A172 (cell line): ENCODE measurements around the gene JUP. TPM values are rescaled to one million over a fixed set of nuclear protein-coding genes. Genes with fewer than 3 reads are reported as not detected.

Source experiments
- DNase-seq: peaks from one replicate; pipeline ENCODE4 v3.0.0-alpha.2; 2015; ENCODE audit warnings: low spot score
- total RNA-seq: library from RNA; depleted of rRNA; stranded (reverse); fragments of >200 nt; shearing (Covaris generic); gene quantifications from 2 replicates; pipeline ENCODE4 v1.2.3, GENCODE V29; 2014

Gene JUP
- total RNA-seq, 1 experiment from 2014 or later: 64.6 TPM

DNA sequence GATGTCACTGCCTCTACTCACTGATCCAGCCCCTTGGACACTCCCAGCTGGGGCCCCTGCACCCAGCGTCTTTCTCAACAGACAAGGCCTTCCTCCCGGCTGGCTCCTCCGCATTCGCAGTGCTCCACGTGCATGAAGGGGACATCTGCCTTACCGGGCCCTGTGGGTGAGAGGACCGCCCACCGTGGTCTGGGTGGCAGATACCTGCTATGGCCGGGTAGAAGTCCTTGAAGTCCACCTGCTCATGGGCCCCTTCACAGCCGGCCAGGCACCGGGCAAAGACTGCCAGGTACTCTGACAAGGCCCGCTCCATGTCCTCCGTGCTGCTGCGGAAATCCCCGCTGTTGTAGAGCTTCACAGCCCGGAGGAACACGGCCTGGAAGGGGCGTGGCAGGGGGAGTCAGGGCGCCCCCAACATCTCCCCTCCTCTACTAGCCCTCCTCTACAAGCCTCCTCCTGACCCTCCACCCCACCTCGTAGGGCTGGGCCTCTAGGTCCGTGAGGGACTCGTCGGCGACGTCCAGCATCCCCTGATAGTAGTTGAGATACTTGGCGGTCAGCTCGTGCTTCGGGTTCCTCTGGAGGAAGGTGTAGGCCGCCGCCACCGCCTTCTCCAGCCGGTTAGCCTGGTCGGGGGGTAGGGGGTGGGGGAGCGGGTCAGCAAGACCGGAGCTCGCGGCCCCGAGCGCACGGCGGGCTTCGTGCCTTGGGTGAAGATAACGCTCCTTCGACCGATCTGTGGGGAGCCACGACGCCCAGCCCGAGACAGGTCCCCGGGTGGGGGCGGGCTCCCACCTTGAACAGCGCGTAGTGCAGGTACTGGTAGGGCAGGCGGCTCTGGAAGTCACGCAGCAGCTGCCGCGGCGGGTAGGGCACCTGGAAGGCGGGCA is 24.4 kb upstream of the JUP start:
- no peak for DNase-seq

DNA sequence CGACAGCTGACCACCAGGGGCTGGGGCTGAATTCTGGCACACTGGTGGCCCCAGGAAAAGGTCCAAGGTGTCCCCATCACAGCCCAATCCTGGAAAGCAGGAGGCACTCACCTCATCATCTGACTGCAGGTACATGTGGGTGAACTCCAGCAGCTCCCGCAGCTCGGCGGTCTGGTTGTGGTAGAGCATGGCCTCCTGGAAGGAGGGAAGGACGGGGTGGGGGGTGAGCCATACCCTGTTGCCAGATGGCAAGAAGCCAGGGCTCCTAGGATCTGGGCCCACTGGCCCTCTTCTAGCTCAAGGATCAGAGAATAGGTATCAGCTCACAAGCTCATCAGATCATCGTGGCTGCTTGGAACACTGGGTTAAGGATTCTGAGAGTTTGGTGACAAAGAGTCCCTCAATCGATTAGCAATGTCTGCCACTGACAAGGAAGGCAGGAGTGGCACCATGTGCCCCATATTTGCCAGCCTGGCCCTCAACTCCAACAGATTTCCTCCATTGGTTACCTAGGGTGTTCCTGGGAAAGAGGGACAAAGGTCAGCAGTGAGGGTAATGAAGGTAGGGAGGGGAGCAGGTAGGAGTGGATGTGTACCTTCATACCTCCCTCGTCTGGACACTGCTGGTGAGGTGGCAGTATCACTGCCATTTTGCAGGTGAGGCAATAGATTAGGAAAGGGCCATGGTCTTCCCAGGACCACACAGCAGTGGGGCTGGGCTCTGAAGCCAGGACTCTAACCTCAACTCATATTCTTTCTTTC is 20.4 kb upstream of the JUP start:
- DNase-seq: no peak

DNA sequence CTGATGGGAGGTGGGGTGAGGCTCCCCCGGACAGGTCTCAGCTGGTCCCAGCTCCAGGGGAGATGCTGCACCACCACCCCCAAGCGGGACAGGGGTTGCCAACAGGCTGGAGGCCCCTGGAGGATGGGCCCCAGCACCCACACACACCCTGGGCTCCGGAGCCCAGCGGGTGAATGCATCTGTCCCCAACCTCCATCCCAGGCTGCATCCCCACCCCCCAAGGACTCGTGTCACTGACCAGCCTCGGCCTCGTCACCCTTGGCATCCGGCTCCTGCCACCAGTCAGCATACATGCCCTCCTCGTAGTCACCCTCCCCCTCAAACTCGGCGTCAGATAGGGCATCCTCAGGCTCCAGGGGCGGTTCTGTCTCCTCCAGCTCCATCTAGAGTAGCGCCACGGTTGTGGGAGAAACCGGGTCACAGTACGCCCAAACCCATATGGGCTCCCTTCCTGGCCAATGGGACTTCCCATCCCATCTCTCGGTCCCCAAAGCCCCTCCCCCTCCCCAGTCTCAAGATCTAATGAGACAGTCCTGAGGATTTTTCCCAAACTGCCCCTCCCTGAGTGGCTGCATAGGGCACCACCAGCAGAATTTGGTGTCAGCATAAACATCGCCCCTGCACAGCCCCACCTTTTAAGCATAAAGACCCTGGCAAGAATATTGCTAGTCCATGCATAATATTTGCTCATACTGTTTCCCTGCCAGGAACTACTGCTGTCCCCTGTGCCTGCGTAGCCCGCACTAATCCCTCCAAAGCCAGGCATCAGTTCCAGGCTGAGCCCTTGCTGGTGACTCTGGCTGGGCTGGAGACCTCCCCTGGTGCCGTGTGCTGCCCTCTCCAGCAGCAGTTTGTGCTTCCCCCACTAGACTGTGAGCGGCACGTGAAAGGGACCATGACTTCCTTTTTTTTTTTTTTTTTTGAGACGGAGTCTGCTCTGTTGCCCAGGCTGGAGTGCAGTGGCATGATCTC is 16.8 kb upstream of the JUP start:
- no peak for DNase-seq

DNA sequence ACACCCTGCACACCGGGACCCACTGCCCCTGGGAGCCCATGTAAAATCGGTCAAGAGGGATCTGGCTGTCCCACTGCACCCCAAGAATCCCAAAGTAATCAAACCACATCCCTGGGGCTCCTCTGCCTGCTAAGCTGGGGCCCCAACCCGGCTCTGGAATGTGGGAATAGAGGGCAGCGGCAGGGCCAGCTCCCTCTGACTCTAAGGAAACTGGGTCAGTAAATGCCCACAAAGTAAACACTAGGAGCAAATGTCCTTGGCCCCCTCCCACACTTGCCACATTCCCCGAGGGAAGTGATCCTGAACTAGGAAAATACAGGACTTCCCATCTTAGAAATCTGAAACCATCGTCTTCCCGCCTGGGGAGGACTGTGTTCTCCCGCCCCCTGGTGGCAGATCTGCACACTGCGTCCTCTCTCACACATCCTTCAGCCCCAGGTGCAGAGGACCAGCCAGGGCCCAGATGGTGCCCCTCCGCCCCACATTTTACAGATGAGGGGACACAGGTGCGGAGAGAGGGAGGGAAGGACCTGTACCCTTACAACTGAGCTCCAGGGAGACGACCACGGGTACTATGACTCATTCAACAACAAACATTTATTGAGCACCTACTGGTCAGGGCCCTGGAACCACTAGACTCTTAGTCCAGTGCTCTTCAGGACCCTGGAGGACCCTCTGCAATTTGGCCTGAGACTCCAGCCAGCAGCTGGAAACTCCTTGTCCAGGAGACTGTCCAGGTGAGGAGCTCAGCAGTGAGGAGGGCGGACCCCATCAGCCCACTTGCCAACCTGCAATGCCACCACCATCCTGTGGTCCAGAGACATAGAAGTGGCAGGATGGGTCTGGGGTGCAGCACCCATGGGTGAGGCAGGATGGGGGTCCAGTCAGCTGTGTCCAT is 15.1 kb upstream of the JUP start:
- DNase-seq: peak; percentile 78

DNA sequence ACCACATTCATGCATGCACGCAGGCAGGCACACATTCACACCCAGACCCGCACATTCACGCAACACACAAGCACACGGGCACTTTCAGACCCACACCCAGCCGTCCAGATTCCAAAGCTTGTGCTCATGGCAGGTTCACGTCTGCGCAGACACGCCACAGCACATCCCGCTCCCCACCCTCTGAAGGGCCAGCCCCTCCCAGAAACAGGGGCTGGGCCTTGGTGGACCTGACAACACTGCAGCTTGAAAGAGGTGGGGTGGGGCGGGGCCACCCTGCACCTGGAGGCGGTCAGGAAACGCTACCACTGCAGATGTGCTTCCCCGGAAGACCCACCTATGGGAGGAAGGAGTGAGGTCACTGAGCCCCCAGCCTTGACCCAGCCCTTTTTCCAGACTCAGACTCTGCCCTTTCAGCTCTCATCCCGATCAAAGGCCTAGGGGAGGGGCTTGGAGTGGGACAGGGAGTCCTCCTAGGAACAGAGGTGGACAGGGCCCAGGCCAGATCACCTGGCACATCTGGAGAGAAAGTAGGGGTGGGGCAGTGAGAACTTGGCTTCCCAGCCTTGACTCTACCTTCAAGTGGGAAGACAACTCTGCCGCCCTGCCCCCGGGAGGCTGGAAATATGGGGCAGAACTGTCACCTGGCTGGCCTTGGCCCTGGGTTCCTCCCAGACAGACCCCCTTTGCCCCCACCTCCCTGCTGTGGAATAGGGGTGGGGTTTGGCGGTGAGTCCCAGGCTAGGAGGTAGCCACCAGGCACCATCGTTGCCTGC is 14.3 kb upstream of the JUP start:
- no peak for DNase-seq

DNA sequence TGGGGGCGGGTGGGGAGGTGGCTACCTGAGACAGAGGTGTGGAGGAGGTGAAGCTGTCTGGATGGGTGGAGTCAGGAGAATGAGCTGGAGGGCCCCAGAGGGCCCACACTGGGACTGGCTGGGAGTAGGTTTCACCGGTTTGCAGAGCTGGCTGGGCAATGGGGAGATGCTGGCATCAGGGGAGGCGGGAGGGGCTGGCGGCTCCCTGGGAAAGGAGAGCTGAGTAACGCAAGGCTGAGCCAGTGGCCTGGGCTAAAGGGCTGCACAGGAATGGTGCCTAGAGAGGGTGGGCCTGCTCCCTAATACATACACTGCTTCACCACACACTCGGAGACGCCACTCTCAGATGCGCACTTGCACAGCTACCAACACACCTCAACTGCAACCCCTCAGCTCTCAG is 12.9 kb upstream of the JUP start:
- no peak for DNase-seq

DNA sequence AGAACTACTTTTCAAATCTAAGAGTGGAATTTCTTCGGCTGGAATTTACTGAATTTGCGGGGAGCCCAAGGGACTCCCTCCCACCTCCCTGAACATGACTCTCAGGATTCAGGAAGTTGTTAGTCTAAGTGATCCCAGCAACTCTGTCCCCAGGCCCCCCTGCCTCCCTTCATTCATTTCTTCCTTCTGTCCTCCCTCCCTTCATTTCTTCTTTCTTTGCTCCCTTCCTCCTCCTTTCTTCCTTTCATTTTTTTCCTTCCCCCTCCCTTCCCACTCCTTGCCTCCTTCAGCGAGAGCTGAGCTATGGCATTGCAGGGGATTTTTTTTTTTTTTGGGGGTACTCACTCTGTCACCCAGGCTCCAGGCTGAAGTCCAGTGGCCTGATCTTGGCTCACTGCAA is 10.9 kb upstream of the JUP start:
- no peak for DNase-seq

DNA sequence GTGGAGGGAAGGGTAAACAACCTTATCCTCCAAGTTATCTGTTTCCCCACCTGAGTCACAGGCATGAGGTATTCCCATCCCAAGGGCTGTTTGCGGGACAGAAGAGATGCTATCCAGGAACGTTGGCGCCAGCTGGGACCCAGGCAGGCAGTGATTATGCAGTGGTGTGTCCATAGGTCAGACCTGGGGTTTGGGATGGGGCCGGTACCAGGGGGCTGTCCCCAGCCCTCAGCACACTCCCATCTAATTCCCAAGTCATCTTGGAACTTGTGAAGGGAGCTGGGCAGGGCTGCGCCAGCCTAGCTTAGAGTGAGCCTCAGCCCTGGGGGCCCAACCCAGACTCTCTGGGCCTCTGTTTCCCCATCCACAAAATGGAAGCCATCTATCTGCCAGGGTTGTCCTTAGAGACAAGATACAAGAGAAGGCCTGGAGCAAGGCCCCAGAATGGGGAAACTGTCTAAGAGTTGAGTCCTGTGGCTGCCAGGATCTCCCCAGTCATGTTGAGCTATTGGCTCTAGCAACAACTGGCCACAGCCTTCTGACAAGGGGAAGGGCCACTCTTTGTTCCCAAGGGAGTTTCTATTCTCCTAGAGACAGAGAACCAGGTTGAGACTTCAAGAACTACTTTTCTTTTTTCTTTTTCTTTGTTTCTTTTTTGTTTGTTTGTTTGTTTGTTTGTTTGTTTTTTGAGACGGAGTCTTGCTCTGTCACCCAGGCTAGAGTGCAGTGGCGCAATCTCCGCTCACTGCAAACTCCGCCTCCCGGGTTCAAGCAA is 9.8 kb upstream of the JUP start:
- no peak for DNase-seq

DNA sequence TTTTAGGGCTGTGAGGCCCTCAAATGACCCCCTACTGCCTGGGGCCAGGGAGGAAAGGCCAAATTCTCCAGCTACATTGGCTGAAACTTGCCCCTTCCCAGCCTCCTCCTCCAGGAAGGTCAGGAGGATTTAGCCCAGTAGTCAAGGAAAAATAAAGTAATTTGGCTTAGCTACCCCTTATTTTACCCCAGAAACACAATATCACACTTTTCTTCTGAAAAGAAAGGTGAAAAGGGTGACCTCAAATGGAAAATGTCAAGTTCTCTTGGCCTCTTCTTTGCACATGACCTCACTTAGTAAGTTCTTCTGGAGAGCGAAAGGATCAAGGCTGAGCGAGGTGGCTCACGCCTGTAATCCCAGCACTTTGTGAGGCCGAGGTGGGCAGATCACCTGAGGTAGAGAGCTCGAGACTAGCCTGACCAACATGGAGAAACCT is 8.0 kb upstream of the JUP start:
- DNase-seq: no peak

DNA sequence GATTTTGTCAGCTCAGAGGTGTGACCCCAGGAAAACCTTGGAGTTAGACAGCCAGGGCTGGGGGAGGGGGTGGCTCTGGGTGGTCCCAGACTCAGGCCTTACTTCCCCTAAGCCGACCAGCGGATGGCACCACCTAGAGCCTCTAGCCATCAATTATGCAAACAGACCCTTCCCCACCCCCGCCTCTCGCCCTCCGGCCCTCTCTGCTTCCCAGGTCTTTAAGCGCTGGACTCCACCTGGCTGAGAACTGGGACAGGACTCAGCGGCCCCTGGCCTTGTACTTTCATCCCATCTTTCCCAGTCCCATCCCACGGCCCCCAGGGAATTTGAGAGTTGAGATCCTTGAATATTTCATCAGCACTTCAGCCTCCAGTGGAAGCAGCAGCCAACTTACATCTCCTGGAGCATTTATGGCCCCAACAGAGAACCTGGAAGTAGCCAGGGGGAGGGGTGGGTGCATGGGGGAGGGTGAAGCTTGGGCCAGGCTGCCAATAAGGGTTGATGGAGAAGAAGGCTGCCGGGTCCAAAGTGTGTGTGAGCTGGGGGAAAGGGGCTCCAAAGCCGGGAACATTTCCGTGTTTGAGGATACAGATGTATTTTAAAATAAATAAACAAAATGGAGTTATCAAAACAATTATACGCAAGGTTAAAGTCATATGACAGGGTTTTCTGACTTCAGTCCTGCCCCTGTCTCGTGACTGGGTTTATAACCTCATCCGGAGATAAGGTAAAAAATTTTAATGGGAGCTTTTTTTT is 7.5 kb upstream of the JUP start:
- DNase-seq: no peak

DNA sequence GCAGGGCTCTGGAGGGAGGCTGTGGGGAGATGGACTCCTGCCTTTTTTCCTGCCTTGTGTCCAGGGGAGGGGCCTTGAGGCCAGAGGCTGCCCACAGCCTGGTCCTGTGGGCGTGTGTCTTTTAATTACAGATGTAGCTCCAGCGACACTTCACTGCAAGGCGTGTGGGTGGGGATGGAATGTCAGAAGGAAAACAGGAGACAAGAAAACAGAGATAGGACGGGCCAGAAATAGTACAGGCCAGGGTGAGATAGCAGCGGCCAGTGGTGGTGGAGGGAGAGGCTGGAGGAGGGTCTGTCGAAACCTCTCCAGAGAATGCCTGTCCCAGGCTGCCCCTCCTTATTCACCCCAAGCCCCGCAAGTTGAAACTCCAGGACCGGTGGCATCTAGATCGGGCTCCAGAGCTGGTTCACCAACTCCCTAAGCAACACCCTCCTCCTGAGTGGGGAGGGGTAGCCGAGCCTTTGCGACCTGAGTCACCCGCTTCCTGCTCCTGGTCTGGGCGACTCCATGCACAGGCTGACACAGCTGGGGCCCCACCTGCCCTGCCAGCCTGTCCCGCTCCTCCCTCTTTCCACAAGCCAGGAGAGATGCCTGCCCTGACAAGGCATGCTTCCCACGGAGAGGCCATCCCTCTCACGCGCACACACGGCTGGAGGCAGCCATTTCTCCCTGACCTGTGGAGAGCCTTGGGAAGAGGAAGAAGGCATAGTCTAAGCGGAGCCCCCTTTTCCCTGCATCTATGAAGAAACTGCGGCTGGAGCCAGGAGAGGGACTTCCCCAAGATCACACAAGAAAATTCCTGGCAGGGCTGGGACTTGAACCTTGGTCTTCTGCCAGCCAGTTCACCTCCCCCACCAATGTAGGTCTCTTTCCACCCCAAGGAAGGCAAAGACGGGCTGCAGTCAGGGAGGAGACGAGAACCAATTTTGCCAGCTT is 6.6 kb upstream of the JUP start:
- DNase-seq: peak; percentile 96

DNA sequence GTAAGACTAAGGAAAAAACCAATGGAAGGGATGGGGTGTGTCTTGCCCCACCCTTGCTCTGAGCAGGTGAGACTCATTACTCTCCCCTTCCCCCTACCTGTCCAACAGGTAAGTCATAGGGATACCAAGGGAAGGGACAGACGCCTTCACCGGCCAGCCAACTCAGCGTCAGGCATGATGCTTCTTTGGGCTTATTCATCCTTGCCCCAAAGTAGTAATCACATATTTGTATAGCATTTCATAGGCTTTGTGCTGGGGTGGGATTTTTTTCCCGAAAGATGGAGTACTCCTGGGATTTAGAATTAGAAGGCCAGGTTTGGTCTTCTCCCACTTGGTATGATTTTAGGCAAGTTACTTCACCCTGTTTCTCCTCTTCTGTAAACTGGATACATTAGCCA is 509 bp upstream of the JUP start:
- DNase-seq: no peak

DNA sequence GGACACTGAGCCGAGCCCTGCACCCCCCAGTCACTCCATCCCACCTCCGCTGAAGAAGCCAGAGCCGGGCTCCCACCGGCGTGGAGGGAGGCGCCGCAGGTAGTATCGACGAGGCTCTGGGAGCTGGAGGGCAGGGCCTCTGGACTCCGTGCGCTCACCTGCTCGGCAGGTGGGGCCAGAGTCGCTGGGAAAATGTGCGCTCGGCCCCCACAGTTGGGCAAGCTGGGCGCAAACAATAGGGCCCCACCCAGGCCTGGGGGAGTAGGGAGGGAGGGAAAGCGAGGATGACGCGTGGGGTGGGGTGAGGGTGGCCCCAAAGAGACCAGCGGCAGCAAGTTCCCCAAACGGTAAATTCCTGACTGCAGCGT is 668 bp downstream of the JUP start:
- peak; percentile 40 for DNase-seq

DNA sequence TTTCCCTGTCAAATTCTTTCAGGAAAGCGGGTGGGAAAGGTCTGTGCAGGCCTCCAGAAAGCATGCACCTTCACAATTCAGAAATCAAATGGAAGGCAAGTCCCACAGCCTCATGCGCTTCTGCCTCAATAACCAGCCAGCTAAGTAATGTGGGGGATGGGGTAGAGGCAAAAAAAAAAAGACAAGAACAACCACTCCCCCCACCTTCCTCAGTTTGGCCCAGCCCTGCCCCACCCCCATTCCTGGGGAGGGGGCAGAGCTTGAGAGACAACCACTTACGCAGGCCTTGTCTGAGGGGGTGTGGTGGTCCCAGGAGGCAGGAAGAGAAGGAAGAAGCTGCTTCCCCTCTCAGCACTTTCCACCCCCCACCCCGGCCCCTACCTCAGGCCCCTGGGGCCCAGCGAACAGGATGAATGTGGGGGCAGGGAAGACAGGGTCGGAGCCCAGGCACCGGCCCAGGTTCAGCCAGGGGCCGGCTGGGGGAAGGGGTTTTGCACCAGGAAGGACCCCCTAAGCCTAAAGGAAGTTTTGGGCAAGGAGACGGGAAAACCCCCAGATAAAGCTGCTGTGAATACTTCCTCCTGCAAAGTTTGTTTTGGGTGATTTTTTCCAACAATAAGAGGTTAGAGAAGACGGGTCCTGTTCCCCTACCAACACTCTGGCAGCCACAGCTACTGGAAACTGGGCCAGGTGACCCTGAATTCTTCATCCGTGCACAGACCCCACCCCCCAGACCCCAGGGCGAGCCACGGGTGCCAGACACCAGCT is 1.2 kb downstream of the JUP start:
- no peak for DNase-seq

DNA sequence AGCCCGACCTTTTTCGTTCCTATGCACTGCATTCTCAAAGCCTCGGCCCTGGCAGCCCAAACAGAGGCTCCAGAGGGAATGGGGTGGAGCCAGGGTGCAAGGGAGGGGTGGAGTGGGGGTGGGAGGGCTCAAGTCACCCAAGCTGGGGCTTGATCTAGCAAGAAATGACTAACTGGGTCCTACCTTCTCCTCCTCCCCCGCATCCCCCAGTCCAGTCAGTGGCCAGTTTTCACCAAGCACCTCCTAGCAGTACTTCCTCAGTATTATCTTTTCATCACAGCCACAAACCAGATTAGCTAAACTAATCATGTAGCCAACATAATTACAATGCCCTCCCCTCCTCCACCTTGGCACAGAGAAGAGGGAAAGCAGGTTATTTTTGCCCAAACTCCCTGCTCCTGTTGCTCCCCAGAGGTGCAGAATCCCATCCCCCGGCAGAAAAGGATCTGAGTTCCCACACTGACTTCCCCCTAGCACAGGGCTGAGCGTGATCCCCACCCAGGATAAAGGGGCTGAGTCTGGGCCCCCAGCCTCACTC is 2.2 kb downstream of the JUP start:
- peak; percentile 77 for DNase-seq

DNA sequence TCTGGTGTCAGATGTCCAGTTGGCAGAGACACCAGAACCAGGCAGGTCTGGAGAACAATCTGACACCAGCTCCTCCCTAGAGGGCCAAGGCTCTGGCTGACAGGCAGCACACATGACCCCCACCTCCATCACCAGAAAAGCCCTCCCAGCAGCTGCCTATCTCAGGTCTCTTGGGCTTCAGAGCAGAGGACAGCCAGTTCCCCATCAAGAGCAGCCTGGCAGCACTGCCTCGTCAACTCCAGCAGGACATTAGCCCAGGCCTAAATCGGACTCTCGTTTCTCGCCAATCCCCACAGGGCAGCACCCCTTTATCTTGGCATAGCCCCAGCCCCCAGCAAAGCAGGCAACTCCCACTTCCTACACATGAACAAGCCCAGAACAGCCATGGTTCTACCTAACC is 4.4 kb downstream of the JUP start:
- DNase-seq: no peak
